ENCODE results near the gene MGAT5.

- TF ChIP-seq CTCF (IDR thresholded peaks at IDR 0.05), result no peak
- TF ChIP-seq EP300 (IDR thresholded peaks at IDR 0.05), result no peak
These were observed 200.1 kb downstream of the MGAT5 start for GRCh38 chr2:134453973-134454372.
